ENCODE data around the gene CHMP1A. TPM values are rescaled to one million over a fixed set of nuclear protein-coding genes. Genes with fewer than 3 reads are reported as not detected.

The CHMP1A gene
- total RNA-seq, 1 experiment from 2014 or later: 132 TPM

DNA sequence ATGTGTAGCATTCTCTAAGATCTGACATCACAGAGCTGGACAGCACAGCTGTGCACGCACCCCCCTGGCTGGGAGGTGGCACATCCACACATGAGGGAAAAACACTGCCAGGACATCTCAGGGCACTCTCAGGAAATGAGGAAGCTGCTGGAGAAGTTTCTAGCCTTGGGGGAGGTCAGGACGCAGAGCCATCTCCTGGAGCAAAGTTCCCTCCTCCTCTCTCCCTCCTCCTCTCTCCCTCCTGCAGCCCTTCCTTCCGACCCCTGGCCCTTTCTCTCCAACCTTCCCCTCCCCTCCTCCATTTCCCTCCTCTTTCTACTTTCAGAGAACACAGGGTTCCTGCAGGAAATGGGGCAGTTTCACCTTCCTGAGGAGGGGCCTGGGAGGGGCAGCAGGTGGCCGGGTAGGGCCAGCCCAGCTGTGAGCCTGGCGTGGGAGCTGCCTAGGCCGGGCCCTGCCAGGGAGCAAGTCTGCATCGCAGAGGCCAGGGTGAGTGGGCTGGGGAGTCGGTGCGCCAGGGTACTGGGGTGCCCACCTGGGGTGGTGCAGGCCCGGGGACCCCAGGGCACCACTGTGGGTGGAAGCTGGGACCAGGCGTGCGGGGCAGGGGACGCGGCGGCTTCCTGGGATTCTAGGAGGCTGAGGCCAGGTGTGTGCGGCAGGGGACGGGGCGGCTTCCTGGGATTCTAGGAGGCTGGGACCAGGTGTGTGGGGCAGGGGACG is 44.1 kb downstream of the CHMP1A start, which contains the start of gene DPEP1:
DPEP1 (plus strand) TSS at position 412 of the 723 bp plus-strand sequence. CDS start 16,769 bp downstream, outside the sequence.
- BruUV-seq (replicated peaks): no TSS peak
- DNase-seq: no peak
- intact Hi-C loops (cut with micrococcal nuclease; ENCODE audit: unreplicated experiment): no loop called here
- Mint-ChIP-seq H3K27me3 (ENCODE audit: unreplicated experiment) (peaks cover 27% of the 10 kb centered on the region), H3K4me1 (ENCODE audit: low read depth, unreplicated experiment) (peaks cover 15% of the 10 kb centered on the region), H3K4me3 (ENCODE audit: low read depth, unreplicated experiment) (no peak within 1 kb of the TSS), H3K9me3 (ENCODE audit: low read depth, unreplicated experiment) (no peaks in the 10 kb centered on the region), H3K27ac (ENCODE audit: unreplicated experiment) (no peak within 1 kb of the TSS), H3K36me3 (ENCODE audit: insufficient read depth, unreplicated experiment) (peaks cover 5% of the 10 kb centered on the region)
- CTCF ChIA-PET: interaction anchor here (0.8 kb wide), 1 partner anchor 48 kb away, joined by 3 read pairs; no protein-coding TSS in a partner anchor
- no peak for TF ChIP-seq CTCF (IDR thresholded peaks at IDR 0.05; ENCODE audit: unreplicated experiment)

GRCh38 chr16:89612415-89613166 is 44.9 kb downstream of the CHMP1A start:
- intact Hi-C loops (cut with micrococcal nuclease; ENCODE audit: unreplicated experiment): no loop called here
- no peak for DNase-seq
- CTCF ChIA-PET: no interaction called here
- H3K4me1 Mint-ChIP-seq (ENCODE audit: low read depth, unreplicated experiment): peaks cover 15% of the 10 kb centered on the region
- no peaks in the 10 kb centered on the region for H3K9me3 Mint-ChIP-seq (ENCODE audit: low read depth, unreplicated experiment)
- H3K27me3 Mint-ChIP-seq (ENCODE audit: unreplicated experiment): peaks cover 27% of the 10 kb centered on the region
- H3K4me3 Mint-ChIP-seq (ENCODE audit: low read depth, unreplicated experiment): no peak overlapping the region
- no peak for TF ChIP-seq CTCF (IDR thresholded peaks at IDR 0.05; ENCODE audit: unreplicated experiment)
- BruUV-seq (replicated peaks): no TSS peak
- H3K36me3 Mint-ChIP-seq (ENCODE audit: insufficient read depth, unreplicated experiment): peaks cover 5% of the 10 kb centered on the region
- H3K27ac Mint-ChIP-seq (ENCODE audit: unreplicated experiment): no peak overlapping the region

DNA sequence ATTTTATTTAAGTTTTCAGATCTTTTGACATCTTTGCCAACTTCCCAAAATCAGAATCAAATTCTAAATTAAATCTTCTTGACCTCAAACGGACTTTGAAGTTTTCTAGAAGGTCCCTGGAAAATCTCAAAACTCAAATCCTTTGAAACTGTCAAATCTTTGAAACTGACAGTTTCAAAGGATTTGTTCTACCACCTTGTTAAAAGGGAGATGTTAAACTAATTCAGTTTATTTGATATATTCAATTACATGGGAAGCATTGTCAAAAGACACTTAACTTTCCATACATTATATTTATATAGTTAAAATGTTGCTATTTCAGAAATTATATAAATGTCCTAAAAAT is 47.4 kb downstream of the CHMP1A start:
- Mint-ChIP-seq H3K4me3 (ENCODE audit: low read depth, unreplicated experiment) (no peak overlapping the region), H3K36me3 (ENCODE audit: insufficient read depth, unreplicated experiment) (no peaks in the 10 kb centered on the region), H3K27ac (ENCODE audit: unreplicated experiment) (no peak overlapping the region), H3K4me1 (ENCODE audit: low read depth, unreplicated experiment) (peaks cover 7% of the 10 kb centered on the region), H3K9me3 (ENCODE audit: low read depth, unreplicated experiment) (no peaks in the 10 kb centered on the region), H3K27me3 (ENCODE audit: unreplicated experiment) (peaks cover 15% of the 10 kb centered on the region)
- intact Hi-C loops (cut with micrococcal nuclease; ENCODE audit: unreplicated experiment): no loop called here
- DNase-seq: no peak
- CTCF ChIA-PET: no interaction called here
- TF ChIP-seq CTCF (IDR thresholded peaks at IDR 0.05; ENCODE audit: unreplicated experiment): no peak
- no TSS peak for BruUV-seq (replicated peaks)

GRCh38 chr16:89607937-89608740 is 49.4 kb downstream of the CHMP1A start:
- no TSS peak for BruUV-seq (replicated peaks)
- Mint-ChIP-seq H3K9me3 (ENCODE audit: low read depth, unreplicated experiment) (no peaks in the 10 kb centered on the region), H3K4me1 (ENCODE audit: low read depth, unreplicated experiment) (peaks cover 9% of the 10 kb centered on the region), H3K4me3 (ENCODE audit: low read depth, unreplicated experiment) (no peak overlapping the region), H3K27ac (ENCODE audit: unreplicated experiment) (no peak overlapping the region), H3K36me3 (ENCODE audit: insufficient read depth, unreplicated experiment) (no peaks in the 10 kb centered on the region), H3K27me3 (ENCODE audit: unreplicated experiment) (peaks cover 12% of the 10 kb centered on the region)
- TF ChIP-seq CTCF (IDR thresholded peaks at IDR 0.05; ENCODE audit: unreplicated experiment): no peak
- intact Hi-C loops (cut with micrococcal nuclease; ENCODE audit: unreplicated experiment): no loop called here
- CTCF ChIA-PET: no interaction called here
- no peak for DNase-seq
